Chondrocyte (in vitro differentiated cells): ENCODE results near the gene GSS. TPM values are rescaled to one million over a fixed set of nuclear protein-coding genes. Genes with fewer than 3 reads are reported as not detected.

Experiments used
- DNase-seq: peaks from one replicate; pipeline ENCODE4 v3.0.0; 2021; ENCODE audit warnings: mixed read lengths, low spot score
- H3K27ac Mint-ChIP-seq: one replicate; pipeline ENCODE4 v1.8.0; 2021; ENCODE audit warnings: mild to moderate bottlenecking, moderate library complexity, mixed read lengths; ENCODE audit not compliant: unreplicated experiment
- H3K27me3 Mint-ChIP-seq: 2 replicates; pipeline ENCODE4 v1.8.0; 2021; ENCODE audit warnings: low read depth, mixed read lengths
- H3K36me3 Mint-ChIP-seq: 2 replicates; pipeline ENCODE4 v1.8.0; 2021; ENCODE audit warnings: low read depth, mixed read lengths
- H3K4me1 Mint-ChIP-seq: 2 replicates; pipeline ENCODE4 v1.8.0; 2021; ENCODE audit warnings: low read depth, mild to moderate bottlenecking, mixed read lengths
- H3K4me3 Mint-ChIP-seq: one replicate; pipeline ENCODE4 v1.8.0; 2021; ENCODE audit warnings: mild to moderate bottlenecking, moderate library complexity, mixed read lengths; ENCODE audit not compliant: unreplicated experiment
- H3K9me3 Mint-ChIP-seq: 2 replicates; pipeline ENCODE4 v1.8.0; 2021; ENCODE audit warnings: low read depth, mixed read lengths
- CTCF ChIP-seq: fragments of 200-600 bp; sonication (generic); IDR thresholded peaks from 2 replicates; pipeline ENCODE4 v1.5.0; 2021; ENCODE audit warnings: antibody characterized with exemption, mild to moderate bottlenecking, moderate library complexity
- total RNA-seq: library from RNA; stranded (reverse); gene quantifications from 3 replicates; pipeline ENCODE4 v1.2.1, GENCODE V29; 2021

GSS gene
- total RNA-seq, 1 donor from 2014 or later: 57.3 TPM

- H3K9me3 Mint-ChIP-seq: no peaks in the 10 kb centered on the region
- no peaks in the 10 kb centered on the region for H3K4me1 Mint-ChIP-seq
- peaks cover 63% of the 10 kb centered on the region for H3K36me3 Mint-ChIP-seq
- no peaks in the 10 kb centered on the region for H3K27me3 Mint-ChIP-seq
- peak; percentile 12 for TF ChIP-seq CTCF
- peak; percentile 77 for DNase-seq
- no peak overlapping the region for H3K4me3 Mint-ChIP-seq
- H3K27ac Mint-ChIP-seq: no peak overlapping the region
Observed at GRCh38 chr20:35002426-35003210, 47.0 kb upstream of the GSS start.

- peak; percentile 92 for DNase-seq
- no peak overlapping the region for H3K27ac Mint-ChIP-seq
- no peaks in the 10 kb centered on the region for H3K27me3 Mint-ChIP-seq
- H3K4me3 Mint-ChIP-seq: no peak overlapping the region
- peaks cover 64% of the 10 kb centered on the region for H3K36me3 Mint-ChIP-seq
- H3K4me1 Mint-ChIP-seq: no peaks in the 10 kb centered on the region
- TF ChIP-seq CTCF: peak; percentile 65
- no peaks in the 10 kb centered on the region for H3K9me3 Mint-ChIP-seq
Observed at GRCh38 chr20:35001596-35002362, 46.2 kb upstream of the GSS start.

- peaks cover 63% of the 10 kb centered on the region for H3K36me3 Mint-ChIP-seq
- peak; percentile 94 for DNase-seq
- H3K9me3 Mint-ChIP-seq: no peaks in the 10 kb centered on the region
- H3K4me1 Mint-ChIP-seq: no peaks in the 10 kb centered on the region
- no peak overlapping the region for H3K27ac Mint-ChIP-seq
- no peak overlapping the region for H3K4me3 Mint-ChIP-seq
- H3K27me3 Mint-ChIP-seq: no peaks in the 10 kb centered on the region
- TF ChIP-seq CTCF: no peak
Observed at GRCh38 chr20:35000922-35001595, 45.5 kb upstream of the GSS start.

- no peak for TF ChIP-seq CTCF
- H3K4me3 Mint-ChIP-seq: no peak overlapping the region
Observed at GRCh38 chr20:35000311-35000921, 44.8 kb upstream of the GSS start.

GRCh38 chr20:34999782-35000181 is 44.2 kb upstream of the GSS start:
- Mint-ChIP-seq H3K4me3 (no peak overlapping the region), H3K4me1 (no peaks in the 10 kb centered on the region), H3K27ac (peak overlapping the region; percentile 32), H3K36me3 (peaks cover 62% of the 10 kb centered on the region), H3K9me3 (no peaks in the 10 kb centered on the region), H3K27me3 (no peaks in the 10 kb centered on the region)
- no peak for TF ChIP-seq CTCF
- DNase-seq: no peak

More at GRCh38 chr20:35000311-35000921, 44.8 kb upstream of the GSS start:
- Mint-ChIP-seq H3K27ac (no peak overlapping the region), H3K9me3 (no peaks in the 10 kb centered on the region), H3K36me3 (peaks cover 62% of the 10 kb centered on the region), H3K27me3 (no peaks in the 10 kb centered on the region), H3K4me1 (no peaks in the 10 kb centered on the region)
- DNase-seq: no peak
